Endothelial cell (in vitro differentiated cells): ENCODE measurements around the gene SLC16A8. TPM values are rescaled to one million over a fixed set of nuclear protein-coding genes. Genes with fewer than 3 reads are reported as not detected.

Experiments
- DNase-seq: peaks from one replicate; pipeline ENCODE4 v3.0.0; 2021; ENCODE audit warnings: low spot score
- H3K27ac Mint-ChIP-seq: one replicate; pipeline ENCODE4 v1.8.0; 2021; ENCODE audit warnings: mixed read lengths, inconsistent platforms; ENCODE audit not compliant: unreplicated experiment
- H3K27me3 Mint-ChIP-seq: one replicate; pipeline ENCODE4 v1.8.0; 2021; ENCODE audit warnings: mild to moderate bottlenecking, moderate library complexity, mixed read lengths, inconsistent platforms; ENCODE audit not compliant: unreplicated experiment
- H3K36me3 Mint-ChIP-seq: one replicate; pipeline ENCODE4 v1.8.0; 2021; ENCODE audit warnings: mild to moderate bottlenecking, low read depth, mixed read lengths, inconsistent platforms; ENCODE audit not compliant: unreplicated experiment
- H3K4me1 Mint-ChIP-seq: one replicate; pipeline ENCODE4 v1.8.0; 2021; ENCODE audit warnings: mild to moderate bottlenecking, mixed read lengths, inconsistent platforms; ENCODE audit not compliant: unreplicated experiment
- H3K4me3 Mint-ChIP-seq: one replicate; pipeline ENCODE4 v1.8.0; 2021; ENCODE audit warnings: mild to moderate bottlenecking, mixed read lengths, inconsistent platforms; ENCODE audit not compliant: unreplicated experiment
- H3K9me3 Mint-ChIP-seq: one replicate; pipeline ENCODE4 v1.8.0; 2021; ENCODE audit warnings: mixed read lengths, inconsistent platforms; ENCODE audit not compliant: unreplicated experiment
- CTCF ChIP-seq: fragments of 200-600 bp; sonication (generic); IDR thresholded peaks from one replicate; pipeline ENCODE4 v1.5.0; 2021; ENCODE audit warnings: antibody characterized with exemption; ENCODE audit not compliant: unreplicated experiment
- long read RNA-seq: library from polyadenylated mRNA; unstranded; transcript quantifications from one replicate; pipeline ENCODE4 v2.0.0, GENCODE V29; 2020; ENCODE audit not compliant: unreplicated experiment
- total RNA-seq: library from RNA; stranded (reverse); fragmentation: NEBNext Ultra II Directional; extraction: Animal tissue kit (Norgen Biotek cat#: 25700); gene quantifications from one replicate; pipeline ENCODE4 v1.2.1, GENCODE V29; 2021; ENCODE audit not compliant: unreplicated experiment

The SLC16A8 gene
- not detected for total RNA-seq
- long read RNA-seq = 0 reads

- no peak for TF ChIP-seq CTCF
- no peak for DNase-seq
- no peaks in the 10 kb centered on the region for H3K9me3 Mint-ChIP-seq
- H3K4me1 Mint-ChIP-seq = peaks cover 3% of the 10 kb centered on the region
- no peak within 1 kb of the TSS for H3K4me3 Mint-ChIP-seq
- H3K36me3 Mint-ChIP-seq = peaks cover 4% of the 10 kb centered on the region
- peaks cover 16% of the 10 kb centered on the region for H3K27me3 Mint-ChIP-seq
- no peak within 1 kb of the TSS for H3K27ac Mint-ChIP-seq
Measured at GRCh38 chr22:38083931-38084631, at the start of gene SLC16A8. Gene SLC16A8, minus strand, starts transcription at chr22:38084184. Its CDS starts 1,311 bp downstream, at chr22:38082873.

- no peak for DNase-seq
- Mint-ChIP-seq H3K4me3 (no peak overlapping the region), H3K36me3 (peaks cover 21% of the 10 kb centered on the region), H3K9me3 (no peaks in the 10 kb centered on the region), H3K27me3 (peaks cover 2% of the 10 kb centered on the region), H3K27ac (no peak overlapping the region), H3K4me1 (peaks cover 6% of the 10 kb centered on the region)
- no peak for TF ChIP-seq CTCF
Measured at GRCh38 chr22:38133331-38133730, 49.3 kb upstream of the SLC16A8 start.

DNA sequence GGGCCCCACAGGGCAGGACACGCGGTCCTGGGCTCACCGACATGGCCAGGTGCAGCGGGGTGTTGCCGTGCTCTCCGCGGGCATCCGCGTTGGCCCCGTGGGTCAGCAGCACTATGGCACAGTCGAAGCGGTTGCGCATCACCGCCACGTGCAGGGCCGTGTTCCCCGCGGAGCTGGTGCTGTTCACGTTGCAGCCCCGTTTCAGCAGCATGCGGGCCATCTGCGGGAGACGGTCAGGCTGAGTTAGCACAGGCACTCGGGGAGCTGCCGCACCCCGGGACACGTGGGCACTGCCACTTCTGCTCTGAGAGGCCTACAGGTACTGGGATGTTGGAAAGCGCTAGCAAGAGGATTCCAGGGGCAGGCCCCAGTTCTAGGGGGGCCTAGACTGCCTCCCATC is 48.8 kb upstream of the SLC16A8 start:
- Mint-ChIP-seq H3K4me3 (no peak overlapping the region), H3K27ac (no peak overlapping the region), H3K4me1 (peaks cover 6% of the 10 kb centered on the region), H3K36me3 (peaks cover 21% of the 10 kb centered on the region), H3K27me3 (peaks cover 2% of the 10 kb centered on the region), H3K9me3 (no peaks in the 10 kb centered on the region)
- no peak for TF ChIP-seq CTCF
- no peak for DNase-seq

DNA sequence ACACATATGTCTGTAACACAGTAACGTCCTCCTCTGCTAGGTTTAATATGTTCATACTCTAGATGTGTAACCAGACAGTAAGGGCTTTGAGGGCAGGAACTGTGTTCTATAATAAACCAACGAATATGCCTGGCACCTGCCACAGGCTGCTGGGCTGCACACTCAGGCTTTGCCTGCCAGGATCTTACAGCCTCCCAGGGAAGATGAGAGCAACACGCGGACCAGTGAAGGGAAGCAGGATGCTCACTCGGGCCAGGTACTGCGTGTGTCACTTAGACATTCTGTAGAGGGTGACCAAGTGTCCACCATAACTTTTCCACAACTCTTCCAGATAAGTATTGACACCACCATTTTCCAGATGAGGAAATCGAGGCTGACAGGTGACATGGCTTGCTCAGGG is 48.2 kb upstream of the SLC16A8 start:
- peaks cover 21% of the 10 kb centered on the region for H3K36me3 Mint-ChIP-seq
- no peak overlapping the region for H3K4me3 Mint-ChIP-seq
- DNase-seq = no peak
- peaks cover 6% of the 10 kb centered on the region for H3K4me1 Mint-ChIP-seq
- no peak for TF ChIP-seq CTCF
- no peak overlapping the region for H3K27ac Mint-ChIP-seq
- H3K27me3 Mint-ChIP-seq = peaks cover 2% of the 10 kb centered on the region
- no peaks in the 10 kb centered on the region for H3K9me3 Mint-ChIP-seq

- H3K4me3 Mint-ChIP-seq = no peak overlapping the region
Measured at GRCh38 chr22:38131399-38131798, 47.4 kb upstream of the SLC16A8 start.

More at GRCh38 chr22:38131399-38131798, 47.4 kb upstream of the SLC16A8 start:
- H3K27ac Mint-ChIP-seq = no peak overlapping the region
- H3K9me3 Mint-ChIP-seq = no peaks in the 10 kb centered on the region
- H3K27me3 Mint-ChIP-seq = peaks cover 2% of the 10 kb centered on the region
- H3K36me3 Mint-ChIP-seq = peaks cover 21% of the 10 kb centered on the region
- DNase-seq = no peak
- peaks cover 6% of the 10 kb centered on the region for H3K4me1 Mint-ChIP-seq
- TF ChIP-seq CTCF = no peak
